ENCODE results near the gene MPZL2.

Gene MPZL2

GRCh38 chr11:118274186-118274585, 10.1 kb upstream of the MPZL2 start:
- TF ChIP-seq CTCF (IDR thresholded peaks at IDR 0.05; ENCODE audit: low read length, missing control alignments) = no peak
- H3K4me3 ChIP-seq (replicated peaks; ENCODE audit: low read depth, low read length) = no peak overlapping the region
- DNase-seq (ENCODE audit: low read depth) = no peak

GRCh38 chr11:118272001-118272400, 7.9 kb upstream of the MPZL2 start:
- no peak for TF ChIP-seq CTCF (IDR thresholded peaks at IDR 0.05; ENCODE audit: low read length, missing control alignments)
- no peak for DNase-seq (ENCODE audit: low read depth)
- no peak overlapping the region for H3K4me3 ChIP-seq (replicated peaks; ENCODE audit: low read depth, low read length)

- no peak for DNase-seq (ENCODE audit: low read depth)
- no peak overlapping the region for H3K4me3 ChIP-seq (replicated peaks; ENCODE audit: low read depth, low read length)
- TF ChIP-seq CTCF (IDR thresholded peaks at IDR 0.05; ENCODE audit: low read length, missing control alignments) = no peak
Measured at GRCh38 chr11:118267486-118267885, 3.4 kb upstream of the MPZL2 start.

- DNase-seq (ENCODE audit: low read depth) = no peak
- TF ChIP-seq CTCF (IDR thresholded peaks at IDR 0.05; ENCODE audit: low read length, missing control alignments) = no peak
- no peak overlapping the region for H3K4me3 ChIP-seq (replicated peaks; ENCODE audit: low read depth, low read length)
Measured at GRCh38 chr11:118265954-118266353, 1.9 kb upstream of the MPZL2 start.

- H3K4me3 ChIP-seq (replicated peaks; ENCODE audit: low read depth, low read length) = no peak overlapping the region
- DNase-seq (ENCODE audit: low read depth) = no peak
- TF ChIP-seq CTCF (IDR thresholded peaks at IDR 0.05; ENCODE audit: low read length, missing control alignments) = no peak
Measured at GRCh38 chr11:118264569-118265465, 720 bp upstream of the MPZL2 start.

- no peak for TF ChIP-seq CTCF (IDR thresholded peaks at IDR 0.05; ENCODE audit: low read length, missing control alignments)
- no peak for DNase-seq (ENCODE audit: low read depth)
- no peak overlapping the region for H3K4me3 ChIP-seq (replicated peaks; ENCODE audit: low read depth, low read length)
Measured at GRCh38 chr11:118263112-118263511, 985 bp downstream of the MPZL2 start.

- TF ChIP-seq CTCF (IDR thresholded peaks at IDR 0.05; ENCODE audit: low read length, missing control alignments) = no peak
- DNase-seq (ENCODE audit: low read depth) = no peak
- no peak overlapping the region for H3K4me3 ChIP-seq (replicated peaks; ENCODE audit: low read depth, low read length)
Measured at GRCh38 chr11:118260353-118260752, 3.7 kb downstream of the MPZL2 start.

Data from fibroblast of pulmonary artery (primary cell).